A549 (cell line): ENCODE data around the gene AFDN. TPM values are rescaled to one million over a fixed set of nuclear protein-coding genes. Genes with fewer than 3 reads are reported as not detected.

ENCODE experiments used
- ATAC-seq, 2 experiments: fragments of 200-7000 bp in 1 of 2; fragments of >200 bp in 1 of 2; cut with Nextera tagmentation in 1 of 2; cut with Tn5 transposase in 1 of 2; 3 replicates each; pipeline versions ENCODE4 v1.8.0 to v1.9.1; 2018 to 2020; ENCODE audit warnings: mild to moderate bottlenecking in 1 of 2, moderate library complexity in 1 of 2
- CTCF ChIA-PET: fragments of 300-600 bp; sonication (Branson Sonifier 250); formaldehyde crosslinking; extraction: SDS; loops from one replicate; lab custom pipeline; 2021; ENCODE audit warnings: antibody characterized with exemption, inconsistent platforms; lab: Yijun Ruan, JAX
- POLR2A ChIA-PET: fragments of 350-600 bp; formaldehyde crosslinking; extraction: SDS; loops from one replicate; lab custom pipeline; 2021; ENCODE audit warnings: antibody characterized with exemption, inconsistent platforms; lab: Yijun Ruan, JAX
- DNase-seq, 2 experiments: peaks; one replicate each; pipeline versions ENCODE4 v3.0.0 to v3.0.0-alpha.2; 2011 to 2016; ENCODE audit warnings: low read depth in 1 of 2, low spot score in 1 of 2
- FAIRE-seq: peaks from 2 replicates; lab custom pipeline; 2011; peaks lifted over from hg19 to GRCh38; lab: Jason Lieb, UNC
- H3K27ac ChIP-seq, 2 experiments: fragments of >200 bp; sonication (Bioruptor Twin); formaldehyde crosslinking; 3 replicates each; pipeline ENCODE4 v1.5.1; 2016 to 2017
- H3K4me1 ChIP-seq: fragments of >200 bp; sonication (Bioruptor Twin); formaldehyde crosslinking; 3 replicates; pipeline ENCODE4 v1.6.1; 2016
- H3K4me2 ChIP-seq: fragments of >200 bp; sonication (Bioruptor Twin); formaldehyde crosslinking; 3 replicates; pipeline ENCODE4 v1.6.1; 2016
- H3K4me3 ChIP-seq: fragments of >200 bp; sonication (Bioruptor Twin); formaldehyde crosslinking; 3 replicates; pipeline ENCODE4 v1.5.1; 2016
- H3K9me3 ChIP-seq: fragments of >200 bp; sonication (Bioruptor Twin); formaldehyde crosslinking; 3 replicates; pipeline ENCODE4 v1.6.1; 2016
- CBX8 ChIP-seq: fragments of 200-600 bp; sonication (generic); IDR thresholded peaks from 2 replicates; pipeline ENCODE4 v1.6.1; 2016
- CHD4 ChIP-seq: fragments of 200-600 bp; sonication (generic); IDR thresholded peaks from 2 replicates; pipeline ENCODE4 v1.6.1; 2016; ENCODE audit warnings: antibody characterized with exemption, mild to moderate bottlenecking, borderline replicate concordance
- EHF ChIP-seq: fragments of 250-450 bp; sonication (Bioruptor Pico); IDR thresholded peaks from 2 replicates; pipeline ENCODE4 v1.5.0; 2020; ENCODE audit warnings: mild to moderate bottlenecking
- ESRRA ChIP-seq: fragments of 150-350 bp; IDR thresholded peaks from 2 replicates; pipeline ENCODE4 v1.6.1; 2014; ENCODE audit warnings: mild to moderate bottlenecking, low read length, borderline replicate concordance
- FOSB ChIP-seq: fragments of 250-450 bp; sonication (Bioruptor Pico); IDR thresholded peaks from 2 replicates; pipeline ENCODE4 v1.5.0; 2020; ENCODE audit warnings: mild to moderate bottlenecking, moderate library complexity
- GATA3 ChIP-seq: IDR thresholded peaks from 2 replicates; pipeline ENCODE4 v1.6.1; 2012; ENCODE audit warnings: borderline replicate concordance
- HDAC2 ChIP-seq: fragments of 200-600 bp; sonication (generic); IDR thresholded peaks from 2 replicates; pipeline ENCODE4 v1.6.1; 2016
- HOXA7 ChIP-seq: fragments of 250-450 bp; sonication (Bioruptor Pico); IDR thresholded peaks from 2 replicates; pipeline ENCODE4 v1.5.0; 2020; ENCODE audit warnings: mild to moderate bottlenecking, moderate library complexity
- HOXB13 ChIP-seq: fragments of 250-450 bp; sonication (Bioruptor Pico); IDR thresholded peaks from 2 replicates; pipeline ENCODE4 v1.5.0; 2020; ENCODE audit warnings: low read depth, mild to moderate bottlenecking, moderate library complexity
- HOXB5 ChIP-seq: fragments of 250-450 bp; sonication (Bioruptor Pico); IDR thresholded peaks from 2 replicates; pipeline ENCODE4 v1.5.0; 2020; ENCODE audit warnings: mild to moderate bottlenecking, moderate library complexity
- RAD21 ChIP-seq, 2 experiments: fragments of >200 bp in 1 of 2; sonication (Bioruptor Twin) in 1 of 2; formaldehyde crosslinking in 1 of 2; IDR thresholded peaks in 1 of 2; conservative IDR thresholded peaks in 1 of 2; 2 replicates in 1 of 2; 3 replicates in 1 of 2; pipeline ENCODE4 v1.6.1; 2012 to 2018; ENCODE audit warnings: inconsistent platforms in 1 of 2
- SMC3 ChIP-seq: fragments of >200 bp; sonication (Bioruptor Twin); formaldehyde crosslinking; IDR thresholded peaks from 3 replicates; pipeline ENCODE4 v1.6.1; 2018; ENCODE audit warnings: inconsistent platforms
- TP53 ChIP-seq: fragments of 250-450 bp; sonication (Bioruptor Pico); IDR thresholded peaks from 2 replicates; pipeline ENCODE4 v1.5.0; 2021; ENCODE audit warnings: mild to moderate bottlenecking, moderate library complexity
- ZFP36 ChIP-seq: fragments of 450-650 bp; IDR thresholded peaks from 2 replicates; pipeline ENCODE4 v1.6.1; 2014; ENCODE audit warnings: borderline replicate concordance; ENCODE audit not compliant: partially characterized antibody
- ZSCAN20 ChIP-seq: fragments of 250-450 bp; sonication (Bioruptor Pico); IDR thresholded peaks from 2 replicates; pipeline ENCODE4 v1.8.0; 2022; ENCODE audit warnings: mild to moderate bottlenecking, moderate library complexity
- WGBS: methylation state at CpG from one replicate; pipeline ENCODE4 v1.1.6; 2017; ENCODE audit errors: missing lambda C conversion rate; 5-methylcytosine and 5-hydroxymethylcytosine counted together
- polyA plus RNA-seq, 4 experiments: library from polyadenylated mRNA; depleted of rRNA in 3 of 4; stranded (reverse); fragments of >200 nt; fragmentation: RNase III in 1 of 4; extraction: RNeasy Plus Mini Kit Qiagen cat#74134 plus additional on column Dnase treatment in 1 of 4; gene quantifications; 2 replicates in 3 of 4; 3 replicates in 1 of 4; pipeline ENCODE4 v1.2.3, GENCODE V29; 2011 to 2017
- TF ChIP-seq, protein P1 (sequence below): fragments of 450-650 bp; IDR thresholded peaks from 2 replicates; pipeline ENCODE4 v1.6.1; 2014; ENCODE audit warnings: antibody characterized with exemption
- TF ChIP-seq, protein P2 (sequence below): IDR thresholded peaks from 2 replicates; pipeline ENCODE4 v1.6.1; 2012
- TF ChIP-seq, protein P3 (sequence below): fragments of >200 bp; sonication (Bioruptor Twin); formaldehyde crosslinking; IDR thresholded peaks from 2 replicates; pipeline ENCODE4 v1.6.1; 2016
- TF ChIP-seq, protein P4 (sequence below): fragments of >200 bp; sonication (Bioruptor Twin); formaldehyde crosslinking; IDR thresholded peaks from 3 replicates; pipeline ENCODE4 v1.5.1; 2016
- TF ChIP-seq, protein P5 (sequence below): fragments of 200-600 bp; sonication (generic); IDR thresholded peaks from 2 replicates; pipeline ENCODE4 v1.6.1; 2016; ENCODE audit warnings: antibody characterized with exemption, mild to moderate bottlenecking, moderate library complexity

AFDN gene
- polyA plus RNA-seq, 2 of the 4 experiments (the other 2 are of a cell fraction): 17.5 to 40.8 TPM

DNA sequence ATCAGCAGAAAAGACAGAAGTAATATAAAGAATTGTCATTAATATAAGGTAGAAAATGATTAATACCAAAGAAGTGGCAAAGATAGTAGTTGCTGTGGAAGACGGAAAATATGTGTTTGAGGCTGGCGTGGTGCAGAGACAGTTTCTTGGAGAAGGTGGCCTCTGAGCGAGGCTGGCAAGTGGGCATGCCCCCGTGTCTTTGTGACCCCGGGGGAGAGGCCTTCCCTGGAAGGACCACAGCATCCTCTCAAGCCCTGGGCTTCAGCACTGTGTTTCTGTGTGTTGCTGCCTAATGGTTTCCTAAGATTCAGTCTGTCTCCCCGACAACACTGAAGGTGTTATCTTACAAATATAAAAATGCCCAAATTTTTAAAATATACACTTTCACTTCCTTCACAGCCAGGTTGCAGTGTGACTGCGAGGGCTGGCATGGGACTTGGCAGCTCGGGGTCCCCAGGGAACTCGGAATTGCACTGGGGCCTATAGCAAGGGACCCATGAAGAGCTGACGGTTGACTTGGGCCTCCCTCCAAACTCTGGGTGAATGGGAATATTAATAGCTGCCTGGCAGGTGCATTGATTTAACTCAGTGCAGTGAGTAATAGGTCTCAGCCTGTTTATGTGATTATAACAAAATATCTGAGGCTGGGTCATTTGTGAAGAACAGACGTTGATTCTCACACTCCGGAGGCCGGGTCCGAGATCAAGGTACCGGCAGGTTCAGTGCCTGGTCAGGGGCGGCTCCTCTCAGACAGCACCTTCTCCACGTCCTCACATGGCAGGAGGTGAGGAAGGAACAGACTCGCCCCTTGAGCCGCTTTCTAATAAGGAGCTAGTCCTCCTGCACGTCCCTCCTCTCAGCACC, 47.4 kb upstream of the AFDN start:
- WGBS: 68% methylated on average over 18 of the region's 20 CpGs
- Histone ChIP-seq H3K4me2 (no peak overlapping the region), H3K4me3 (no peak overlapping the region), H3K4me1 (no peaks in the 10 kb centered on the region), H3K27ac (no peak overlapping the region), H3K9me3 (no peaks in the 10 kb centered on the region)
- FAIRE-seq (no peak), DNase-seq (no peak)
- POLR2A ChIA-PET: no interaction called here
- TF ChIP-seq SMC3: no peak
- TF ChIP-seq RAD21 (conservative IDR thresholded peaks at IDR 0.05 in 1 of 2, IDR thresholded peaks at IDR 0.05 in 1 of 2): no peak
- TF ChIP-seq, protein P1, sequence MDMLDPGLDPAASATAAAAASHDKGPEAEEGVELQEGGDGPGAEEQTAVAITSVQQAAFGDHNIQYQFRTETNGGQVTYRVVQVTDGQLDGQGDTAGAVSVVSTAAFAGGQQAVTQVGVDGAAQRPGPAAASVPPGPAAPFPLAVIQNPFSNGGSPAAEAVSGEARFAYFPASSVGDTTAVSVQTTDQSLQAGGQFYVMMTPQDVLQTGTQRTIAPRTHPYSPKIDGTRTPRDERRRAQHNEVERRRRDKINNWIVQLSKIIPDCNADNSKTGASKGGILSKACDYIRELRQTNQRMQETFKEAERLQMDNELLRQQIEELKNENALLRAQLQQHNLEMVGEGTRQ: no peak
- no peak for TF ChIP-seq FOSB (CRISPR knock-in tag)
- TF ChIP-seq, protein P2, sequence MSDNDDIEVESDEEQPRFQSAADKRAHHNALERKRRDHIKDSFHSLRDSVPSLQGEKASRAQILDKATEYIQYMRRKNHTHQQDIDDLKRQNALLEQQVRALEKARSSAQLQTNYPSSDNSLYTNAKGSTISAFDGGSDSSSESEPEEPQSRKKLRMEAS: no peak
- TF ChIP-seq ZFP36: no peak
- no peak for TF ChIP-seq CHD4
- TF ChIP-seq, protein P3, sequence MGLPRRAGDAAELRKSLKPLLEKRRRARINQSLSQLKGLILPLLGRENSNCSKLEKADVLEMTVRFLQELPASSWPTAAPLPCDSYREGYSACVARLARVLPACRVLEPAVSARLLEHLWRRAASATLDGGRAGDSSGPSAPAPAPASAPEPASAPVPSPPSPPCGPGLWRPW: no peak
- TF ChIP-seq ESRRA: no peak
- no peak for TF ChIP-seq ZSCAN20 (CRISPR knock-in tag)
- TF ChIP-seq, all 56 proteins: peak for 0
- CTCF ChIA-PET: no interaction called here
- ATAC-seq: no peak

DNA sequence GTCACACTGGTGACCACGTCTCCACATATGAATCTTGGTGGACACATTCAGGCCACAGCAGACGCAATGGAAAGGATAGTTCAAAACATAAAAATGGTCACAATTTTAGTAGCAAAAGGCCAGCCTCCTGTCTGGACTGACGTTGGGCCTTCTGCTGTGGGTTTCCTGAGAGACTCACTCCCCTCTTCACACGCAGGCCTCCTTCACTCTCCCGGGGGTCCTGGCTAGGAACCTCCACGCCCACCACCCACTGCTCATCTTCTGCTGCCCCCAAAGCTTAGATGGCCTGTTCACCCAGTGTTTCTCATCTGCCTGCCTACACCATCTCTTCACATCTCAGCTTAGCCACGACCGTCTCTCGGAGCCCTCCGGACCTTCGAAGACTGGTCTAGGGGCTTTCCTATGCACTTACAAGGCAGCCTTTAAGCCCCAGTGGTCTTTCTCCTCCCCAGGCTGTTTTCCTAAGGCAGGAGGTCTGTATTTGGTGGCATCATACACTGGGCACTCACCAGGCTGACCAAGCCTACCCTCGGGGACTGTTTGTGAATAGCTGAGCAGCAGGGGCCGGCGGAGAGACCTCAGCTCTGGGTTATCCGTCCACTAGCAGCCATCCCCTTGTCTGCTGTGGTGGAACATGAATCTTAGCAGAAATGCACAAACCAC, 46.6 kb upstream of the AFDN start:
- no peaks in the 10 kb centered on the region for H3K9me3 ChIP-seq
- WGBS: 70% methylated on average over 14 of the region's 15 CpGs
- no peaks in the 10 kb centered on the region for H3K4me1 ChIP-seq
- no peak overlapping the region for H3K4me2 ChIP-seq
- no peak for TF ChIP-seq HDAC2
- ChIA-PET POLR2A (no interaction called here), CTCF (no interaction called here)
- no peak for FAIRE-seq
- DNase-seq: no peak
- no peak overlapping the region for H3K4me3 ChIP-seq
- ATAC-seq: no peak
- H3K27ac ChIP-seq: no peak overlapping the region

DNA sequence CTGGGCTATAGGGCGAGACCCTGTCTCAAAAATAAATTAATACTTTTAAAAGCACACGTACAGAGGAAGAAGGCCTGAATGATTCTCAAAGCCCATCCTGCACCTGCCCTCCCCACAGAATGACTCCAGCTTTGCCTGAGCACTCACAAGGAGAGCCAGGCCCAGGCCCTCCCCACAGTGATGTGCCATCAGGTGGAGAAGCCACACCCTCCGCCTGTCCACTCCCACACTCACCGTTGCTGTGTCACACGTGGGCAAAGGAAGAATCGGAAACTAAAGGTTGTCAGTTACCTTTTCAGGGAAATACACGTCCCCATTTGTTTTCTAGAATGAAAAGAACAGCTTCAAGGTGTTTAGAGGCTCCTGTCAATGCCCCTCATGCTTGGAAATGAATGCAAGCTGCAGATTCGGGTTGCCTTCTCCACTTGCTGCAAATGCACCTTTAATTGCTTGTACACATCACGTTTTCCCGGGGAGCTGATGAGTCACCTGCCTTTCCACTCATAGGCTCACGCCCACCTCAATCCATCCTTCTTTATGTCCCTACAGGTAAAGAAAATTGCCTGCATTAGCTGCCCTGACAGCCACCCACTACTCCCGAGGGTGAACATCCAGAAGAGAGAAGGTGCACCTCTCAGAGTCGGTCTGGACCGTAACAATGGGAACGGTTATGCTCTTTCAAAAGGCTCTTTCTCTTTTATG, 45.5 kb upstream of the AFDN start:
- DNase-seq (no peak), FAIRE-seq (no peak), ATAC-seq (no peak)
- Histone ChIP-seq H3K9me3 (no peaks in the 10 kb centered on the region), H3K4me1 (no peaks in the 10 kb centered on the region), H3K4me2 (no peak overlapping the region), H3K27ac (no peak overlapping the region), H3K4me3 (no peak overlapping the region)
- WGBS: 45% methylated on average over 15 of the region's 15 CpGs
- TF ChIP-seq HOXB13 (CRISPR knock-in tag) (no peak), TP53 (CRISPR knock-in tag) (no peak), HOXA7 (CRISPR knock-in tag) (no peak), RAD21 (conservative IDR thresholded peaks at IDR 0.05 in 1 of 2, IDR thresholded peaks at IDR 0.05 in 1 of 2) (no peak), GATA3 (no peak), HOXB5 (CRISPR knock-in tag) (no peak), EHF (CRISPR knock-in tag) (no peak), CBX8 (no peak)
- TF ChIP-seq, protein P3: no peak
- TF ChIP-seq, protein P4, sequence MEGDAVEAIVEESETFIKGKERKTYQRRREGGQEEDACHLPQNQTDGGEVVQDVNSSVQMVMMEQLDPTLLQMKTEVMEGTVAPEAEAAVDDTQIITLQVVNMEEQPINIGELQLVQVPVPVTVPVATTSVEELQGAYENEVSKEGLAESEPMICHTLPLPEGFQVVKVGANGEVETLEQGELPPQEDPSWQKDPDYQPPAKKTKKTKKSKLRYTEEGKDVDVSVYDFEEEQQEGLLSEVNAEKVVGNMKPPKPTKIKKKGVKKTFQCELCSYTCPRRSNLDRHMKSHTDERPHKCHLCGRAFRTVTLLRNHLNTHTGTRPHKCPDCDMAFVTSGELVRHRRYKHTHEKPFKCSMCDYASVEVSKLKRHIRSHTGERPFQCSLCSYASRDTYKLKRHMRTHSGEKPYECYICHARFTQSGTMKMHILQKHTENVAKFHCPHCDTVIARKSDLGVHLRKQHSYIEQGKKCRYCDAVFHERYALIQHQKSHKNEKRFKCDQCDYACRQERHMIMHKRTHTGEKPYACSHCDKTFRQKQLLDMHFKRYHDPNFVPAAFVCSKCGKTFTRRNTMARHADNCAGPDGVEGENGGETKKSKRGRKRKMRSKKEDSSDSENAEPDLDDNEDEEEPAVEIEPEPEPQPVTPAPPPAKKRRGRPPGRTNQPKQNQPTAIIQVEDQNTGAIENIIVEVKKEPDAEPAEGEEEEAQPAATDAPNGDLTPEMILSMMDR: no peak
- TF ChIP-seq, protein P5, sequence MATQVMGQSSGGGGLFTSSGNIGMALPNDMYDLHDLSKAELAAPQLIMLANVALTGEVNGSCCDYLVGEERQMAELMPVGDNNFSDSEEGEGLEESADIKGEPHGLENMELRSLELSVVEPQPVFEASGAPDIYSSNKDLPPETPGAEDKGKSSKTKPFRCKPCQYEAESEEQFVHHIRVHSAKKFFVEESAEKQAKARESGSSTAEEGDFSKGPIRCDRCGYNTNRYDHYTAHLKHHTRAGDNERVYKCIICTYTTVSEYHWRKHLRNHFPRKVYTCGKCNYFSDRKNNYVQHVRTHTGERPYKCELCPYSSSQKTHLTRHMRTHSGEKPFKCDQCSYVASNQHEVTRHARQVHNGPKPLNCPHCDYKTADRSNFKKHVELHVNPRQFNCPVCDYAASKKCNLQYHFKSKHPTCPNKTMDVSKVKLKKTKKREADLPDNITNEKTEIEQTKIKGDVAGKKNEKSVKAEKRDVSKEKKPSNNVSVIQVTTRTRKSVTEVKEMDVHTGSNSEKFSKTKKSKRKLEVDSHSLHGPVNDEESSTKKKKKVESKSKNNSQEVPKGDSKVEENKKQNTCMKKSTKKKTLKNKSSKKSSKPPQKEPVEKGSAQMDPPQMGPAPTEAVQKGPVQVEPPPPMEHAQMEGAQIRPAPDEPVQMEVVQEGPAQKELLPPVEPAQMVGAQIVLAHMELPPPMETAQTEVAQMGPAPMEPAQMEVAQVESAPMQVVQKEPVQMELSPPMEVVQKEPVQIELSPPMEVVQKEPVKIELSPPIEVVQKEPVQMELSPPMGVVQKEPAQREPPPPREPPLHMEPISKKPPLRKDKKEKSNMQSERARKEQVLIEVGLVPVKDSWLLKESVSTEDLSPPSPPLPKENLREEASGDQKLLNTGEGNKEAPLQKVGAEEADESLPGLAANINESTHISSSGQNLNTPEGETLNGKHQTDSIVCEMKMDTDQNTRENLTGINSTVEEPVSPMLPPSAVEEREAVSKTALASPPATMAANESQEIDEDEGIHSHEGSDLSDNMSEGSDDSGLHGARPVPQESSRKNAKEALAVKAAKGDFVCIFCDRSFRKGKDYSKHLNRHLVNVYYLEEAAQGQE: no peak
- CTCF ChIA-PET: no interaction called here
- POLR2A ChIA-PET: no interaction called here
